Measurements from ENCODE around the gene NFKB1. TPM values are rescaled to one million over a fixed set of nuclear protein-coding genes. Genes with fewer than 3 reads are reported as not detected.

Gene NFKB1
- total and polyA plus RNA-seq, 9 of the 15 experiments (the other 6 are each of a cell fraction or from before 2014, with no cell fraction given): 2.4 to 14.5 (median 10.3) TPM

DNA sequence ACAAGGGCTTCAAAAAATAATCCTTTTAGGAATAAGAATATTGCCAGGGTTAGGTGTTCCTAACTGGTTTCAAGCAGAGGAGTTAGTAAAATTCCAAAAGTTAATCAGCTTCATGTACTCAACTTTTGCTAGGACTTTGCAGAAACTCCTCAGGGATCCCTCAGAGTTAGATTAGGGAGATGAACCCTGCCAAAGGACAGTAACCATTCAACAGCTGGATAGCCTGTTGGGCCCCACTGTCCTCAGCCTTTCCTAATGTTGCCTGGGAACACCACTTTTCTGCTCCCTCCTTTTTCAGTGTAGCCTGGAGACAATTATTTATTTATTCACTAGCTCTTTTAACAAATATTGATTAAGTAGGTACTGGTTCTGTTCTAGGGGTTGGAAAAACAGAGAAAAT lies 53.8 kb downstream of the NFKB1 start (continued):
- no peak for TF ChIP-seq ETV6 (IDR thresholded peaks at IDR 0.05; ENCODE audit: borderline replicate concordance in 1 of 2, low read depth in 2 of 2, low read length in 1 of 2)
- TF ChIP-seq ETV6 (CRISPR knock-in tag; IDR thresholded peaks at IDR 0.05; ENCODE audit: borderline replicate concordance): no peak
- no peak for TF ChIP-seq PHB (CRISPR knock-in tag; IDR thresholded peaks at IDR 0.05)

- DNase-seq (ENCODE audit: extremely low read depth in 1 of 4, low spot score in 3 of 4): no peak
- FAIRE-seq: no peak
- no peak overlapping the region for H3K4me3 ChIP-seq
- TF ChIP-seq SMAD1 (IDR thresholded peaks at IDR 0.05; ENCODE audit: low read depth, low read length, partially characterized antibody) (no peak), GTF2A2 (tag; IDR thresholded peaks at IDR 0.05) (no peak), SMAD2 (IDR thresholded peaks at IDR 0.05; ENCODE audit: low read depth, low read length) (no peak), ZNF280A (IDR thresholded peaks at IDR 0.05; ENCODE audit: low read depth, partially characterized antibody) (no peak), XRCC4 (IDR thresholded peaks at IDR 0.05; ENCODE audit: extremely low read depth, insufficient read depth, insufficient read length) (no peak), PHB (CRISPR knock-in tag; IDR thresholded peaks at IDR 0.05) (no peak), HSF4 (CRISPR knock-in tag; IDR thresholded peaks at IDR 0.05; ENCODE audit: borderline replicate concordance) (no peak), CHD2 (IDR thresholded peaks at IDR 0.05; ENCODE audit: low read depth, low read length) (no peak), MAX (CRISPR knock-in tag; IDR thresholded peaks at IDR 0.05) (no peak), HNRNPK (IDR thresholded peaks at IDR 0.05; ENCODE audit: low read depth, low read length, poor library complexity, severe bottlenecking) (no peak), MAFG (tag; conservative IDR thresholded peaks at IDR 0.05) (no peak), PHTF2 (CRISPR knock-in tag; IDR thresholded peaks at IDR 0.05) (no peak), NFIX (CRISPR knock-in tag; IDR thresholded peaks at IDR 0.05; ENCODE audit: low read depth) (no peak), ZNF511 (CRISPR knock-in tag; IDR thresholded peaks at IDR 0.05) (no peak), CBX3 (IDR thresholded peaks at IDR 0.05; ENCODE audit: borderline replicate concordance in 1 of 2, low read length in 2 of 2) (no peak), PCBP2 (IDR thresholded peaks at IDR 0.05; ENCODE audit: low read depth, low read length, poor library complexity, severe bottlenecking) (no peak)
- no peaks in the 10 kb centered on the region for H3K9me3 ChIP-seq (replicated peaks; ENCODE audit: control insufficient read depth, insufficient read depth, low read depth, low read length)
- no peak overlapping the region for H3K27ac ChIP-seq (ENCODE audit: extremely low read depth, low read depth, low read length)
- H3K36me3 ChIP-seq (ENCODE audit: control insufficient read depth, insufficient read depth, low read length): no peaks in the 10 kb centered on the region
- H4K20me1 ChIP-seq (replicated peaks; ENCODE audit: control insufficient read depth, insufficient read depth, low read length): no peaks in the 10 kb centered on the region
- in situ Hi-C loops (cut with MboI): no loop called here
- ChIA-PET CTCF (ENCODE audit: low intra/inter-chr PET ratio) (no interaction called here), POLR2A (no interaction called here)
- no peak for ATAC-seq
- H3K27me3 ChIP-seq (ENCODE audit: control insufficient read depth in 2 of 2, insufficient read depth in 2 of 2, low read length in 2 of 2): no peaks in the 10 kb centered on the region
- no peaks in the 10 kb centered on the region for H3K79me2 ChIP-seq (ENCODE audit: control insufficient read depth, insufficient read depth, low read length)
- peaks cover 0 to 15% of the 10 kb centered on the region in 2 experiments; a peak in 2 of 5 replicates for H3K4me1 ChIP-seq (replicated peaks in 1 of 2; ENCODE audit: control insufficient read depth in 2 of 2, insufficient read depth in 2 of 2, low read length in 2 of 2)
- H2AFZ ChIP-seq (ENCODE audit: low read depth, low read length): no peak overlapping the region
- BruUV-seq (replicated peaks): no TSS peak
- H3K4me2 ChIP-seq (ENCODE audit: insufficient read depth, low read length): no peak overlapping the region
- 94% methylated on average over 2 of the region's 2 CpGs for WGBS (ENCODE audit: insufficient coverage, low coverage, missing lambda C conversion rate)
- H3K9ac ChIP-seq (ENCODE audit: insufficient read depth in 1 of 2, low read depth in 2 of 2, low read length in 2 of 2): no peak overlapping the region
- intact Hi-C loops (cut with micrococcal nuclease): no loop called here
- H3K9me1 ChIP-seq (ENCODE audit: control insufficient read depth, insufficient read depth, low read length): no peaks in the 10 kb centered on the region
These were observed 56.5 kb downstream of the NFKB1 start for GRCh38 chr4:102557636-102558035.

Data from K562 (cell line).